Adrenal gland (tissue), 5 donors: ENCODE results near the gene BNC2.

Experiments used
- CTCF ChIP-seq, 6 experiments: fragments of 450-650 bp in 4 of 6; fragments of 200-600 bp in 2 of 6; sonication (generic) in 1 of 6; IDR thresholded peaks; 1 replicate in 5 of 6; 2 replicates in 1 of 6; pipeline versions ENCODE4 v1.5.1 to v1.8.0; 2016 to 2021; ENCODE audit warnings: antibody characterized with exemption in 6 of 6, mild to moderate bottlenecking in 2 of 6, moderate library complexity in 1 of 6
- POLR2A ChIP-seq, 2 donors: fragments of 450-650 bp; IDR thresholded peaks; one replicate each; pipeline ENCODE4 v1.6.1; 2017; ENCODE audit warnings: antibody characterized with exemption in 2 of 2, mild to moderate bottlenecking in 2 of 2, moderate library complexity in 1 of 2
- donor health status: DM: no; HTN: no; CAD: no.

- TF ChIP-seq CTCF (IDR thresholded peaks at IDR 0.05) = no peak
- no peak for TF ChIP-seq POLR2A (IDR thresholded peaks at IDR 0.05)
These were observed 82.7 kb downstream of the BNC2 start for GRCh38 chr9:16787724-16788123.
